Parathyroid adenoma (tissue), 2 donors: ENCODE results near the gene TRPV4.

Experiments used
- H2AFZ ChIP-seq: fragments of 300-600 bp; sonication (generic); one replicate; pipeline ENCODE4 v1.7.0; 2017; ENCODE audit warnings: antibody characterized with exemption, mild to moderate bottlenecking
- H3K27ac ChIP-seq: fragments of 300-600 bp; sonication (generic); one replicate; pipeline ENCODE4 v1.7.0; 2017
- H3K27me3 ChIP-seq: fragments of 300-600 bp; sonication (generic); one replicate; pipeline ENCODE4 v1.7.0; 2017; ENCODE audit warnings: low read length; ENCODE audit not compliant: control insufficient read depth, insufficient read depth
- H3K36me3 ChIP-seq: fragments of 300-600 bp; sonication (generic); one replicate; pipeline ENCODE4 v1.7.0; 2017; ENCODE audit warnings: low read length; ENCODE audit not compliant: control insufficient read depth, insufficient read depth
- H3K4me1 ChIP-seq: fragments of 300-600 bp; sonication (generic); one replicate; pipeline ENCODE4 v1.7.0; 2017; ENCODE audit warnings: control low read depth
- H3K4me2 ChIP-seq: fragments of 300-600 bp; sonication (generic); one replicate; pipeline ENCODE4 v1.7.0; 2017; ENCODE audit warnings: low read length
- H3K4me3 ChIP-seq: fragments of 300-600 bp; sonication (generic); one replicate; pipeline ENCODE4 v1.7.0; 2017; ENCODE audit warnings: low read depth, low read length
- H3K79me2 ChIP-seq: fragments of 300-600 bp; sonication (generic); one replicate; pipeline ENCODE4 v1.7.0; 2017; ENCODE audit warnings: control low read depth
- H3K9ac ChIP-seq: fragments of 300-600 bp; sonication (generic); one replicate; pipeline ENCODE4 v1.7.0; 2017; ENCODE audit warnings: mild to moderate bottlenecking
- H3K9me3 ChIP-seq: fragments of 300-600 bp; sonication (generic); one replicate; pipeline ENCODE4 v1.7.0; 2017; ENCODE audit warnings: low read length; ENCODE audit not compliant: control insufficient read depth
- CTCF ChIP-seq: fragments of 300-600 bp; sonication (generic); IDR thresholded peaks from one replicate; pipeline ENCODE4 v1.7.0; 2017; ENCODE audit warnings: antibody characterized with exemption, mild to moderate bottlenecking
- donor health status: primary hyperparathyroidism.

TRPV4 gene

GRCh38 chr12:109793411-109793810, 39.8 kb downstream of the TRPV4 start:
- Histone ChIP-seq H2AFZ (no peak overlapping the region), H3K79me2 (no peaks in the 10 kb centered on the region), H3K4me3 (no peak overlapping the region), H3K27ac (no peak overlapping the region), H3K9me3 (no peaks in the 10 kb centered on the region), H3K36me3 (no peaks in the 10 kb centered on the region), H3K9ac (no peak overlapping the region), H3K4me1 (no peaks in the 10 kb centered on the region), H3K4me2 (no peak overlapping the region), H3K27me3 (no peaks in the 10 kb centered on the region)
- TF ChIP-seq CTCF = no peak

GRCh38 chr12:109792992-109793391, 40.2 kb downstream of the TRPV4 start:
- no peaks in the 10 kb centered on the region for H3K36me3 ChIP-seq
- H2AFZ ChIP-seq = no peak overlapping the region
- H3K4me2 ChIP-seq = no peak overlapping the region
- no peaks in the 10 kb centered on the region for H3K4me1 ChIP-seq
- H3K79me2 ChIP-seq = no peaks in the 10 kb centered on the region
- H3K9ac ChIP-seq = no peak overlapping the region
- H3K4me3 ChIP-seq = no peak overlapping the region
- no peaks in the 10 kb centered on the region for H3K27me3 ChIP-seq
- no peak overlapping the region for H3K27ac ChIP-seq
- no peak for TF ChIP-seq CTCF
- H3K9me3 ChIP-seq = no peaks in the 10 kb centered on the region

- Histone ChIP-seq H3K27ac (no peak overlapping the region), H3K79me2 (no peaks in the 10 kb centered on the region), H3K4me2 (no peak overlapping the region), H3K27me3 (no peaks in the 10 kb centered on the region), H3K9ac (no peak overlapping the region), H2AFZ (no peak overlapping the region), H3K36me3 (no peaks in the 10 kb centered on the region), H3K4me1 (no peaks in the 10 kb centered on the region), H3K9me3 (no peaks in the 10 kb centered on the region), H3K4me3 (no peak overlapping the region)
- no peak for TF ChIP-seq CTCF
Measured at GRCh38 chr12:109789526-109790048, 43.6 kb downstream of the TRPV4 start.

- no peak overlapping the region for H3K4me2 ChIP-seq
- H3K9me3 ChIP-seq = no peaks in the 10 kb centered on the region
- H3K36me3 ChIP-seq = no peaks in the 10 kb centered on the region
- no peak overlapping the region for H3K9ac ChIP-seq
- H3K79me2 ChIP-seq = no peaks in the 10 kb centered on the region
- H2AFZ ChIP-seq = no peak overlapping the region
- no peak for TF ChIP-seq CTCF
- H3K27ac ChIP-seq = no peak overlapping the region
- H3K4me3 ChIP-seq = no peak overlapping the region
- H3K4me1 ChIP-seq = no peaks in the 10 kb centered on the region
- no peaks in the 10 kb centered on the region for H3K27me3 ChIP-seq
Measured at GRCh38 chr12:109786799-109787198, 46.4 kb downstream of the TRPV4 start.

DNA sequence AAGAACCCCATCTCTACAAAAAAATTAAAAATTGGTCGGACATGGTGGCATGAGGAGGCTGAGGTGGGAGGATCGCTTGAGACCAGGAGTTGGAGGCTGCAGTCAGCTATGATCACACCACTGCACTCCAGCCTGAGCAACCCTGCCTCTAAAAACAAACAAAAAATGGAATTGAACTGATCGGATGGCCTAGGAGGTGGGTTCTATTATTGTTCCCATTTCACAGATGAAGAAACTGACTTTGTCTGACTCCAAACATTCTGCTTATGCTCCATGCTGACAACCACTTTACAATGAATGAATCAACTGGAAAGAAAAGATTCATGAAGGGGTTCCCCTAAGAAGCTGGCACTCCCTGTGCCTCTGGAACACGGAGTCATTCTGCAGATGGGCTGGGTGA, 47.3 kb downstream of the TRPV4 start:
- no peak overlapping the region for H3K4me3 ChIP-seq
- H3K9me3 ChIP-seq = no peaks in the 10 kb centered on the region
- H3K36me3 ChIP-seq = no peaks in the 10 kb centered on the region
- H3K4me2 ChIP-seq = no peak overlapping the region
- H3K27ac ChIP-seq = no peak overlapping the region
- no peak overlapping the region for H2AFZ ChIP-seq
- TF ChIP-seq CTCF = no peak
- H3K27me3 ChIP-seq = no peaks in the 10 kb centered on the region
- H3K79me2 ChIP-seq = no peaks in the 10 kb centered on the region
- H3K4me1 ChIP-seq = no peaks in the 10 kb centered on the region
- H3K9ac ChIP-seq = no peak overlapping the region
